ENCODE data around the gene PRR22. TPM values are rescaled to one million over a fixed set of nuclear protein-coding genes. Genes with fewer than 3 reads are reported as not detected.

The PRR22 gene
- total RNA-seq, 2 donors from 2014 or later = 1.4 to 5.7 TPM

DNA sequence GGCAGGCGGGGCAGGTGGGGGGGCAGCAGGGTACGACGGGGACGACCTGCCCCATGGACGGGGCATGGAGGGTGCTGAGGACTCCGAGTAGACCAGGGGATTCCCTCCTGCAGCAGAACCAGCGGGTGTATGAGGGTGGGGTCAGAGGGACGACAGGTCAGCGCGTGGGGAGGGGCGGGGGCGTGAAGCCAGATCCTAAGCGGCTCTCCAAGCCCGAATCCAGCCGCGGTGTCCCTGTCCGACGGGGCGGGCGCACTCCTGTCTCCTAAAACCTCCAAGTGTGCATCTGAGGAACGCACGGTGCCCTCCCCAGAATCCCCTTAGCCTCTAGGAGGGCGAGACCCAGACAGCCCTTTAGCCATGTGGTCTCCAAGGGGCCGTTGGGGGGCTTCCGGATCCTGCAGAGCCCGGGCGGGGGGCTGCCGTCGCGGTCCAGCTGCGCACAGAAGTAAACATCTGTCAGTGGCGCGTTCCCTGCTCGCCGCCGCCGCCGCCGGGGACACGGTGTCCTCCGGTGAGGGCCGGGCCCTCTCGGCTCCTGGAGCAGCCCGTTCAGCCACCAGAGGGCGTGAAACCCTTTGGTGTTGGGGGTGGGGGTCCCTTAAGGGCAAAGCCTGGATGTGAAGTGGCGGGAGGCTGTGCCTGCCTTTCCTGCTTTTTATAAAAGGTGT is 21.1 kb upstream of the PRR22 start:
- Histone ChIP-seq H3K9ac (ENCODE audit: low read depth in 2 of 2, low read length in 2 of 2) (peak overlapping the region in 1 of 2 donors; percentile 34), H3K4me1 (peaks cover 4% of the 10 kb centered on the region), H3K27me3 (no peaks in the 10 kb centered on the region), H3K4me3 (peak overlapping the region; percentile 19), H3K27ac (no peak overlapping the region), H3K36me3 (no peaks in the 10 kb centered on the region), H3K9me3 (no peaks in the 10 kb centered on the region)
- peak; percentile 79 for DNase-seq
- intact Hi-C loops (cut with DNase I) = loop anchor here (2.0 to 10.0 kb wide), 2 partner anchors 87 to 219 kb away; no protein-coding TSS in a partner anchor
- TF ChIP-seq, protein P1, sequence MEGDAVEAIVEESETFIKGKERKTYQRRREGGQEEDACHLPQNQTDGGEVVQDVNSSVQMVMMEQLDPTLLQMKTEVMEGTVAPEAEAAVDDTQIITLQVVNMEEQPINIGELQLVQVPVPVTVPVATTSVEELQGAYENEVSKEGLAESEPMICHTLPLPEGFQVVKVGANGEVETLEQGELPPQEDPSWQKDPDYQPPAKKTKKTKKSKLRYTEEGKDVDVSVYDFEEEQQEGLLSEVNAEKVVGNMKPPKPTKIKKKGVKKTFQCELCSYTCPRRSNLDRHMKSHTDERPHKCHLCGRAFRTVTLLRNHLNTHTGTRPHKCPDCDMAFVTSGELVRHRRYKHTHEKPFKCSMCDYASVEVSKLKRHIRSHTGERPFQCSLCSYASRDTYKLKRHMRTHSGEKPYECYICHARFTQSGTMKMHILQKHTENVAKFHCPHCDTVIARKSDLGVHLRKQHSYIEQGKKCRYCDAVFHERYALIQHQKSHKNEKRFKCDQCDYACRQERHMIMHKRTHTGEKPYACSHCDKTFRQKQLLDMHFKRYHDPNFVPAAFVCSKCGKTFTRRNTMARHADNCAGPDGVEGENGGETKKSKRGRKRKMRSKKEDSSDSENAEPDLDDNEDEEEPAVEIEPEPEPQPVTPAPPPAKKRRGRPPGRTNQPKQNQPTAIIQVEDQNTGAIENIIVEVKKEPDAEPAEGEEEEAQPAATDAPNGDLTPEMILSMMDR (IDR thresholded peaks at IDR 0.05) = peak; percentile 79

DNA sequence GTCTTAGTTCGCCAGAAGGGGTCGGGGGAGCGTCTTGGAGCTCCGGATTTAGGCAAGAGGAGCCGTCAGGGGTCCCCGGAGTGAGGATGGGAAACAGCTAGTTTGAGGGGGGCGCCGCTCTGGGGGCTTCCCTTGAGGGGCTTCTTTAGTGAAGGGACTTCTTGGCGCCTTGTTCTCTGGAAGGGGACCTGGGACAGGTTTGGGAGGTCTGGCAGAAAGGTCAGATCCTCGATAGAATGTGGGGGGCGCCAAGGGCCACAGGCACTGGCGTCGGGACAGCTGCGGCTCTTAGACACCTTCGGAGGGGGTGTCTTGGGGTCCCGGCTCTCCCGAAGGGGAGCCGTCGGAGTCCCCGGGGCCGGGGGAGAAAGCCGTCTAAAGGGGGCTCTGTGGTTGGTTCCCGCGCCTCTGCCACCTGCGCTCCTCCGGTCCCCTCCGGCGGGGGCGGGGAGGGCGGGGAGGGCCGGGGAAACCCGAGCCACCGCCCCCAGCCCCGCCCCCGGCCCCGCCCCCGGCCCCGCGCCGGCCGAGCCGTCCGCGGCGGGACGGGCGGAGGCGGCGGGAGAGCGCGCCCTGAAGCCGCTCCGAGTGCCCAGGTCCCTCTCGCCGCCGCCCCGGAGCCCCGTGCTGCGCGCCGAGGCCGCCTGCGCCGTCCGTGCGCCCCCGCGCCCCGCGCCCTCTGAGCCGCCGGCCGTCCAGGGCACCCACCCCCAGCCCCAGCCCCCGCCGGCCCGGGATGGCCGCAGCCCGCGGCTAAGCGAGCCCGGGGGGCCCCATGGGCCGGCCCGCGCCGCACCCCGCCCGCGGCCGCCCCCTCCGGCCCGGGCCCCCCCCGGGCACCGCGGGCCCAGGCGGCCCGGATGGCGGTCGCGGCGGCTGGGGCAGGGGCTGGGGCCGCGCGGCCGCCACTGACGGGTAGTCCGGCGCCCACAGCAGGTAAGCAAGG is 20.2 kb upstream of the PRR22 start, which contains the start of gene NRTN:
NRTN (plus strand) TSS at position 552 of the 946 bp plus-strand sequence. CDS start 19,099 bp downstream, outside the sequence.
- Histone ChIP-seq H3K4me3 (peak within 1 kb of the TSS; percentile 32), H3K9ac (ENCODE audit: low read depth in 2 of 2, low read length in 2 of 2) (peak within 1 kb of the TSS in 1 of 2 donors; percentile 34), H3K27ac (no peak within 1 kb of the TSS), H3K27me3 (no peaks in the 10 kb centered on the region), H3K9me3 (no peaks in the 10 kb centered on the region), H3K36me3 (no peaks in the 10 kb centered on the region), H3K4me1 (peaks cover 4% of the 10 kb centered on the region)
- TF ChIP-seq, protein P1 (IDR thresholded peaks at IDR 0.05) = no peak
- peak; percentile 67 for DNase-seq
- intact Hi-C loops (cut with DNase I) = loop anchor here (2.0 to 10.0 kb wide), 2 partner anchors 88 to 220 kb away; no protein-coding TSS in a partner anchor

DNA sequence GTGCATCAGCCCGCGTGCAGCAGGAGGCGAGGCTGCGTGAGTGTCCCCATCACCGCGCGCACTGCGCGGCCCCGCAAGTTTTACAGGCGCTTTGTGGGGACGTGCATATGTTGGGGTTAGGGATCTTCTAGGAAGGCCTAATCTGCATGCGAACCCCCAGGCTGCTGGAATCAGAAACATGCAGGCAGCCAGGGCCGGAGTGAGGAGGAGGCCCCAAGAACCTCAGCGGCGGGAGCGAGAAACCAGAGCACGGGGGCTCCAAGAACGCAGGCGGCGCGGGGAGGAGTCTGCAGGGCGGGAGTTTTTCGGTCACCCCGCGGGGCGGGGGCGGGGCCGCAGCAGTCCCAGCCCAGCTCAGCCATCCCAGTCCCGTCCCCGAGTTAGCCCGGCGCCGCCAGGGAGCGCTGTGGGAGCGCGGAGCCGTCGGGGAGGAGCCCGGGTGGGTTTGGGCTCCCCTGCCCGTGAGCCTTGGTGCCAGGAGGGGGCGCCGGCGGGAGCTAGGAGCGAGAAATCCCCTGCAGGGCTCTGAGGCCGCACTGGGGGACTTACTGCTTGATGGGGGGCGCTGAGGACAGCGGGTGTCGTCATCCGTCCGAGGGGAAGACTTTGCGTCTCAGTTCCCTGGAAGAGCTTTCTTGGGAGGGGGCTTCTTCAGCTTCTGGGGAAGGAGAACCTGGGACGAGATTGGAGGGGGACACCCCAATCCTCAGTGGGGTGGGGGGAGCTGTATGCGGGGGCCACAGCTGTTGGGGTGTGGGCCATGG is 19.4 kb upstream of the PRR22 start:
- Histone ChIP-seq H3K27me3 (no peaks in the 10 kb centered on the region), H3K36me3 (no peaks in the 10 kb centered on the region), H3K4me3 (peak overlapping the region; percentile 32), H3K9ac (ENCODE audit: low read depth in 2 of 2, low read length in 2 of 2) (peak overlapping the region in 1 of 2 donors; percentile 9), H3K9me3 (no peaks in the 10 kb centered on the region), H3K4me1 (peaks cover 4% of the 10 kb centered on the region), H3K27ac (no peak overlapping the region)
- intact Hi-C loops (cut with DNase I) = loop anchor here (2.0 to 10.0 kb wide), 2 partner anchors 89 to 221 kb away; no protein-coding TSS in a partner anchor
- peak; percentile 94 for DNase-seq
- TF ChIP-seq, protein P1 (IDR thresholded peaks at IDR 0.05) = peak; percentile 86

DNA sequence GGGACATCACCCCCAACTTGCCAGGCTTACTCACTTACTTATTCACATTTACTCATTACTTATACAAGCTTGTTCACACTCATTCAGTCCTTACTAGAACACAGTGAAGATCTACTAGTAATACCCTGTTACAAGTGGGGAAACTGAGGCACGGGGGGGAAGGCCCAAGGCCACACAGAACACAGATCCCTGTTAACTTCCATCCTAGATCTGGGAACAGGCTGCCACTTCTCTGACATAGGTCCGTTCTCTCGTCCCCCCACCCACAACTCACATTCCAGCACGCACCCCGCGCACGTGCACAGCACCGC is 18.9 kb upstream of the PRR22 start:
- Histone ChIP-seq H3K9me3 (no peaks in the 10 kb centered on the region), H3K4me1 (peaks cover 4% of the 10 kb centered on the region), H3K27me3 (no peaks in the 10 kb centered on the region), H3K36me3 (no peaks in the 10 kb centered on the region), H3K27ac (no peak overlapping the region), H3K9ac (ENCODE audit: low read depth in 2 of 2, low read length in 2 of 2) (peak overlapping the region in 1 of 2 donors; percentile 9), H3K4me3 (peak overlapping the region; percentile 32)
- intact Hi-C loops (cut with DNase I) = loop anchor here (10.0 kb wide), 1 partner anchor 221 kb away; no protein-coding TSS in a partner anchor
- no peak for DNase-seq
- TF ChIP-seq, protein P1 (IDR thresholded peaks at IDR 0.05) = no peak
